Heart left ventricle (tissue), 13 donors: ENCODE data around the gene GFRAL.

ENCODE experiments used
- CTCF ChIP-seq, 12 donors: fragments of 200-600 bp; sonication (generic) in 4 of 12; IDR thresholded peaks; one replicate each; pipeline versions ENCODE4 v1.5.0 to v1.8.0; 2018 to 2022; ENCODE audit warnings: antibody characterized with exemption in 12 of 12, mild to moderate bottlenecking in 5 of 12
- POLR2A ChIP-seq, 2 donors: fragments of 450-650 bp; IDR thresholded peaks; one replicate each; pipeline ENCODE4 v1.6.1; 2017; ENCODE audit warnings: antibody characterized with exemption in 2 of 2, mild to moderate bottlenecking in 2 of 2, moderate library complexity in 2 of 2
- donor health status: ischemic (EF 13 %, LVEDD 7.1; RV severe dilation, severe dysfunction).
- donor health status: DM: no; HTN: yes; CAD: no.
- donor health status: DM: no; HTN: no; CAD: no.
- donor health status: ischemic (EF 25% LVEDD 6.9; RV normal size, moderate dysfunction).
- donor health status: ischemic (EF 25% LVEDD 5.7; RV mildly dilated, moderate dysfunction).
- donor health status: ischemic (EF 35%, LVEDD 5.7; RV mildly dilated, moderate dysfunction).
- donor health status: nonischemic (EF 11% LVEDD 7.7; RV severe dilation, severe dysfunction).
- donor health status: DM: yes; HTN: yes; CAD: no.
- donor health status: PGD.
- donor health status: ischemic (EF 29% LVEDD 5.4; RV normal size, mild dysfunction).
- donor health status: nonischemic (EF 23%, LVEDD 6.1; RV moderate dilation, normal function).

- TF ChIP-seq CTCF (IDR thresholded peaks at IDR 0.05): no peak
- TF ChIP-seq POLR2A (IDR thresholded peaks at IDR 0.05): no peak
Measured at GRCh38 chr6:55447891-55448290, 120.6 kb downstream of the GFRAL start.
